ENCODE results near the gene PROKR1. TPM values are rescaled to one million over a fixed set of nuclear protein-coding genes. Genes with fewer than 3 reads are reported as not detected.

PROKR1 gene
- total RNA-seq, 1 donor from 2014 or later = 0.83 TPM

DNA sequence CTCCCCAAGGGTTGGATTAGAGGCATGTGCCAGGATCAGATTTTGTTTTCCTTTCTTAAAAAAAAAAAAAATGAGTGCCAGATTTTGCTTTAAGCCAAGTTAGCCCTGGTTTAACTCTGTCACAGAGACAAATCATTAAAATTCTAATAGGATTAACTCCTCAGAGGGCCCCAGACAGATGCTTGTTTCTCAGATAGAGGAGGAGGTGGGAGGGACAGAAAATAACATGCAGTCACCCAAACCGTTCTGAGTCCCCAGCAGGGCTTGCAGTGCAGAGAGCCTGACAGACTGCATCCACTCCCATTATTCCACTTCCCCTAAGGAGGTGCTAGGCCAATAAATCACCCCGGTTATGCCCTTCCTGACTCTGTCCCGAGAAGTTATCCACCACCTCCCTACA is 6.3 kb upstream of the PROKR1 start:
- peak overlapping the region; percentile 48 for H3K27ac Mint-ChIP-seq (ENCODE audit: unreplicated experiment)
- peaks cover 1% of the 10 kb centered on the region for H3K9me3 Mint-ChIP-seq (ENCODE audit: unreplicated experiment)
- H3K4me3 Mint-ChIP-seq (ENCODE audit: unreplicated experiment) = no peak overlapping the region
- peaks cover 6% of the 10 kb centered on the region for H3K4me1 Mint-ChIP-seq (ENCODE audit: low read depth, unreplicated experiment)
- no peak for DNase-seq
- TF ChIP-seq, protein P1, sequence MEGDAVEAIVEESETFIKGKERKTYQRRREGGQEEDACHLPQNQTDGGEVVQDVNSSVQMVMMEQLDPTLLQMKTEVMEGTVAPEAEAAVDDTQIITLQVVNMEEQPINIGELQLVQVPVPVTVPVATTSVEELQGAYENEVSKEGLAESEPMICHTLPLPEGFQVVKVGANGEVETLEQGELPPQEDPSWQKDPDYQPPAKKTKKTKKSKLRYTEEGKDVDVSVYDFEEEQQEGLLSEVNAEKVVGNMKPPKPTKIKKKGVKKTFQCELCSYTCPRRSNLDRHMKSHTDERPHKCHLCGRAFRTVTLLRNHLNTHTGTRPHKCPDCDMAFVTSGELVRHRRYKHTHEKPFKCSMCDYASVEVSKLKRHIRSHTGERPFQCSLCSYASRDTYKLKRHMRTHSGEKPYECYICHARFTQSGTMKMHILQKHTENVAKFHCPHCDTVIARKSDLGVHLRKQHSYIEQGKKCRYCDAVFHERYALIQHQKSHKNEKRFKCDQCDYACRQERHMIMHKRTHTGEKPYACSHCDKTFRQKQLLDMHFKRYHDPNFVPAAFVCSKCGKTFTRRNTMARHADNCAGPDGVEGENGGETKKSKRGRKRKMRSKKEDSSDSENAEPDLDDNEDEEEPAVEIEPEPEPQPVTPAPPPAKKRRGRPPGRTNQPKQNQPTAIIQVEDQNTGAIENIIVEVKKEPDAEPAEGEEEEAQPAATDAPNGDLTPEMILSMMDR (IDR thresholded peaks at IDR 0.05; ENCODE audit: partially characterized antibody, unreplicated experiment) = no peak
- peaks cover 2% of the 10 kb centered on the region for H3K36me3 Mint-ChIP-seq (ENCODE audit: unreplicated experiment)
- peaks cover 2% of the 10 kb centered on the region for H3K27me3 Mint-ChIP-seq (ENCODE audit: unreplicated experiment)

DNA sequence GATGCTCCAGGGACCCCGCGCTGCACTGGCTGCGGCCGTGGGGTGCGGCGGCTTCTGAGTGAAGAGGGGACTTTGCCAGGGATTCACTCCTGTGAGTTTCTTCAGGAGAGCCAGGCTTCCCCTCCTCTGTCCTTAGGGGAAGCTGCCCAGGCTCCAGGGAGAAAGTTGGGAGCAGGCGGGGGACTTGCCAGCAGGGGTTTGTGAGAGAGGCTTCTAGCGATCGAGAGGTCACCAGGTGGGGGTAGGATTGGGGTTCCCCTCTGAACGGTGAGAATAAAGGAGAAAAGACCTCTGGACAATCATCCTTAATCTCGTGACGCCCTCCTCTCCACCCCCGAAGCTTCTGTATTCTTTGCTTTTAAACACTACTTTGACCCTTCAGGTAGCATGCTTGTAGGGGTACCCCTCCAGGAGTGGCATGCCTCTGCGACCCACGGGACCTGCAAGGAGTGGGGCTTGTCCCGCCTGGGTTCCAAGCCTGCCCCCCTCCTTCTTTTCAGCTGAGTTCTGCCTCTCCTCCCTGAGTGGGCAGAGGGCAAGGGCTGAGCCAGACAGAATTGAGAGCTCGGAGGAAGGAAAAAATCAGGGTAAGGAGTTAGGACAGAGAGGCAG is 601 bp downstream of the PROKR1 start:
- H3K27ac Mint-ChIP-seq (ENCODE audit: unreplicated experiment) = peak overlapping the region; percentile 33
- TF ChIP-seq, protein P1 (IDR thresholded peaks at IDR 0.05; ENCODE audit: partially characterized antibody, unreplicated experiment) = no peak
- H3K4me1 Mint-ChIP-seq (ENCODE audit: low read depth, unreplicated experiment) = peaks cover 7% of the 10 kb centered on the region
- no peak for DNase-seq
- peaks cover 4% of the 10 kb centered on the region for H3K27me3 Mint-ChIP-seq (ENCODE audit: unreplicated experiment)
- peaks cover 10% of the 10 kb centered on the region for H3K36me3 Mint-ChIP-seq (ENCODE audit: unreplicated experiment)
- peak overlapping the region; percentile 74 for H3K4me3 Mint-ChIP-seq (ENCODE audit: unreplicated experiment)
- H3K9me3 Mint-ChIP-seq (ENCODE audit: unreplicated experiment) = peaks cover 2% of the 10 kb centered on the region

DNA sequence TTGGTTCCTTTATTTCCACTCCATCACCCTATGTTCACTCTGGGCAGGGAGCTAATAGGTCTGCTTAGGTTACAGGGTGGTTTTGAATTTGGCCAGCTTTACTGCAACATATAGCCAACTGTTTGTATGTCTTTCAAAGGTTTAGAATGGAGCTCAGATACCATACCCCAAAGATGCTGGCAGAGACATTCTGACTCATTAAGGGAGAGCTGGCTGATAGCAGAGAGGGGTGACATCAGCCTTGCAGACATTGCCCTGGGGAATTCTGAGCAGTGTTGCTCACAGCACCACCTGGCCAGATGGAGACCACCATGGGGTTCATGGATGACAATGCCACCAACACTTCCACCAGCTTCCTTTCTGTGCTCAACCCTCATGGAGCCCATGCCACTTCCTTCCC is 2.1 kb downstream of the PROKR1 start:
- peaks cover 4% of the 10 kb centered on the region for H3K27me3 Mint-ChIP-seq (ENCODE audit: unreplicated experiment)

DNA sequence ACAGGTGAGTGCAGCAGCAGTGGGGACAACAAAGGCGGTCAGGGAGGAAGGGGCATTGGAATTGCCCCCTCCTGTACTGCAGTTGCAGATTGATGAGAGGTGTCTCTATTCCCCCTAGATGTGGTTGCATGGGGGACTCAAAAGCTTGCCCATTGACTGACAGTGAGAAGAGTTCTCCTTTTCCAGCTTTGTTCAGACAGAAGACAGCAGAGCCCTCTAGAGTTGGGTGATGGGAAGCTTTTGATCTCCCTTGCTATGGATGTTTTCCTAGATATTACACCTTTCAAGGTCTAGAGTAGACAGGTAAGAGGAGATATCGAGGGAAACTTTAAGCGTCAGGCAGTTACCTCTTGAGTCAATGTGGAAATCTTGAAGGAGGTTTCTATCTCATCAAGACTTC is 2.9 kb downstream of the PROKR1 start:
- peaks cover 2% of the 10 kb centered on the region for H3K9me3 Mint-ChIP-seq (ENCODE audit: unreplicated experiment)
- TF ChIP-seq, protein P1 (IDR thresholded peaks at IDR 0.05; ENCODE audit: partially characterized antibody, unreplicated experiment) = no peak
- no peak for DNase-seq
- H3K36me3 Mint-ChIP-seq (ENCODE audit: unreplicated experiment) = peaks cover 10% of the 10 kb centered on the region
- H3K4me3 Mint-ChIP-seq (ENCODE audit: unreplicated experiment) = no peak overlapping the region
- H3K27ac Mint-ChIP-seq (ENCODE audit: unreplicated experiment) = no peak overlapping the region
- H3K27me3 Mint-ChIP-seq (ENCODE audit: unreplicated experiment) = peaks cover 4% of the 10 kb centered on the region
- peaks cover 7% of the 10 kb centered on the region for H3K4me1 Mint-ChIP-seq (ENCODE audit: low read depth, unreplicated experiment)

More for the DNA sequence above, 2.1 kb downstream of the PROKR1 start:
- peaks cover 2% of the 10 kb centered on the region for H3K9me3 Mint-ChIP-seq (ENCODE audit: unreplicated experiment)
- no peak for DNase-seq
- H3K36me3 Mint-ChIP-seq (ENCODE audit: unreplicated experiment) = peaks cover 10% of the 10 kb centered on the region
- no peak overlapping the region for H3K4me3 Mint-ChIP-seq (ENCODE audit: unreplicated experiment)
- H3K4me1 Mint-ChIP-seq (ENCODE audit: low read depth, unreplicated experiment) = peaks cover 7% of the 10 kb centered on the region
- H3K27ac Mint-ChIP-seq (ENCODE audit: unreplicated experiment) = no peak overlapping the region
- TF ChIP-seq, protein P1 (IDR thresholded peaks at IDR 0.05; ENCODE audit: partially characterized antibody, unreplicated experiment) = no peak

DNA sequence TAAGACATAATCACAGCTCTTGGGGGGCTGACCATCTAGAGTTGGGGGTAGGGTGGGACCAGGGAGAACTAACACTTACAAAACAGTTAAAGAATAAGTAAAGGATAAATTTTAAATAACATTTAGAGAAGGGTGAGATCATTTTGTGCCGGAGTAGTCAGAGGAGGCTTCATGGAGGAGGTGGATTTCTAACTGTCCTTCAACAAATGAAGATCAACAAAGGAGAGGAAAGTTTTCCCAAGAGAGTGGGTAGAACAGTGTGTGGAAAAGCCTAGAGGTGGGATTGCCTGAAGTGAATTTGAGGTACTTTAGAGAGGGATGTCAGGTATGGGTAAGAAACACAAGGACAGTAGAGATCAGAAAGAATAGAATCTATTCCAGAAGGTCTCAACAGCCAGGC is 7.3 kb downstream of the PROKR1 start:
- H3K4me3 Mint-ChIP-seq (ENCODE audit: unreplicated experiment) = no peak overlapping the region
- H3K4me1 Mint-ChIP-seq (ENCODE audit: low read depth, unreplicated experiment) = no peaks in the 10 kb centered on the region
- H3K36me3 Mint-ChIP-seq (ENCODE audit: unreplicated experiment) = peaks cover 4% of the 10 kb centered on the region
- no peak for DNase-seq
- H3K27me3 Mint-ChIP-seq (ENCODE audit: unreplicated experiment) = peaks cover 2% of the 10 kb centered on the region
- peaks cover 2% of the 10 kb centered on the region for H3K9me3 Mint-ChIP-seq (ENCODE audit: unreplicated experiment)
- no peak overlapping the region for H3K27ac Mint-ChIP-seq (ENCODE audit: unreplicated experiment)
- TF ChIP-seq, protein P1 (IDR thresholded peaks at IDR 0.05; ENCODE audit: partially characterized antibody, unreplicated experiment) = no peak
